ENCODE results near the gene CASP12.
"Not testable (repeated sequence)": the region's sequence is repeated elsewhere in the genome, so short reads cannot be mapped to it uniquely, and the experiment has no call there.

The CASP12 gene

DNA sequence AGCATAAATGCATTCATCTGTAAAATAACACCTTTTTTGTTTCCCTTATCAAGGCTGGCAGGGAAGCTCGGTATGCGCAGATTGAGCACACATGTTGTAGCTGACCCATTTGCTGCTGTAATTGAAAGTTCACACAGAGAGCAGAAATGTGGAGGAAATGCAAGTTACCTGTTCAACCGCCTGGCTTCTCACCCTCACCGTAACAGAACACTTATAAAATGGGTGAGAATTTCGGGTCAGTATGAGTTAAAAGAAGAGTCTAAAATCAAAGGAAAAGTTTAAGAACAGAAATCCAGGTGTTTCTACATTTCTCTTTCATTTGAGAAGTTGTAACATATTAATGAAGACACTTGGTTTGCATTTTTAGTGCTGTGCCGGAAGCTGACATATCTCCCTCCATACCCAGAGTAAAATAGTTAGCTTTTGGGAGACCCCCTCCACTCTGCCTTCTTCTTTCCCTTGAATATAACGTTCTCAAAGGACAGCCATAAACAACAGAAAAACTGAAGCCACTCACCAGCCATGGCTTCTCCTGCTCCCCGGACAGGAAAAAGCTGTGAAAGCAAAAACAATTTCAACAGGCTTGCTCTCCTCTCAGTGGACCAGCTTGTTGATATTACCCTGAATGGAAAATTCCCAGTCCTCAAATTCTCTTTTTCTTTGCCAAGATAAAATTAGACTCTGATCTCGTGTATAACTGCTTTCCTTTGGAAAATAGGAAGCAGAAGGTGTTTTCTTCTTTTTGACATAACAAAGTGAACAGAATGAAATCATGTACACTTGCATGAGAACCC, at the start of gene CASP12:
TSS of gene CASP12 (minus strand) at position 570 of the 794 bp plus-strand sequence.
- no peaks in the 10 kb centered on the region for H3K9me3 ChIP-seq (ENCODE audit: control insufficient read depth, insufficient read depth, low read depth, low read length)
- H3K36me3 ChIP-seq (ENCODE audit: control insufficient read depth, insufficient read depth, low read length), result no peaks in the 10 kb centered on the region
- no peaks in the 10 kb centered on the region for H3K27me3 ChIP-seq (ENCODE audit: control insufficient read depth, insufficient read depth, low read length)
- H3K9ac ChIP-seq (ENCODE audit: low read length), result no peak within 1 kb of the TSS
- no peak within 1 kb of the TSS for H3K4me3 ChIP-seq (ENCODE audit: low read depth, low read length)
- no peak within 1 kb of the TSS for H3K27ac ChIP-seq (ENCODE audit: low read depth, low read length)
- H3K4me1 ChIP-seq (ENCODE audit: control insufficient read depth, insufficient read depth, low read length), result peaks cover 16% of the 10 kb centered on the region; the same call in 1 of the 2 replicates

GRCh38 chr11:104946907-104947306, 48.6 kb upstream of the CASP12 start:
- Histone ChIP-seq H3K9me3 (ENCODE audit: control insufficient read depth, insufficient read depth, low read depth, low read length) (no peaks in the 10 kb centered on the region), H3K9ac (ENCODE audit: low read length) (no peak overlapping the region), H3K4me3 (ENCODE audit: low read depth, low read length) (no peak overlapping the region), H3K36me3 (ENCODE audit: control insufficient read depth, insufficient read depth, low read length) (no peaks in the 10 kb centered on the region), H3K27me3 (ENCODE audit: control insufficient read depth, insufficient read depth, low read length) (no peaks in the 10 kb centered on the region), H3K4me1 (ENCODE audit: control insufficient read depth, insufficient read depth, low read length) (no peaks in the 10 kb centered on the region), H3K27ac (ENCODE audit: low read depth, low read length) (no peak overlapping the region)

DNA sequence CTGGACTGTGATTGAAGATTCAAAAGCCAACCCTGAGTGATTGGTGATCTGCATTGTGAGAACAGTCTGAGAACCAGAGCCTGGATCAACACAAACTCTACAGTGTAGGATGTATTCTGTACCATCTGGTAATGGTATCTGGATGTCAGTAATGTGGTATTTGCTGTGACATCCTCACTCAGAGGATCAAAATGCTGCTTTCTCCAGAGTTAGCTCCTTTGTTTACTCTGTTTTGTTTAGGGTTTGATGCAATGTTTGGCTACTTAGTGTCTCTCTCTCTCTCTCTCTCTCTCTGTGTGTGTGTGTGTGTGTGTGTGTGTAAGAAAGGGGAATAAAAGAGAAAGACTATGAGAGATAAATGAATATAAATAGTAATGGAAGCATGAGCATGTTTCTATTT, 45.8 kb upstream of the CASP12 start:
- H3K27me3 ChIP-seq (ENCODE audit: control insufficient read depth, insufficient read depth, low read length), result no peaks in the 10 kb centered on the region
- no peaks in the 10 kb centered on the region for H3K36me3 ChIP-seq (ENCODE audit: control insufficient read depth, insufficient read depth, low read length)
- no peak overlapping the region for H3K9ac ChIP-seq (ENCODE audit: low read length)
- H3K9me3 ChIP-seq (ENCODE audit: control insufficient read depth, insufficient read depth, low read depth, low read length), result no peaks in the 10 kb centered on the region
- H3K4me1 ChIP-seq (ENCODE audit: control insufficient read depth, insufficient read depth, low read length), result no peaks in the 10 kb centered on the region
- no peak overlapping the region for H3K27ac ChIP-seq (ENCODE audit: low read depth, low read length)
- H3K4me3 ChIP-seq (ENCODE audit: low read depth, low read length), result no peak overlapping the region

DNA sequence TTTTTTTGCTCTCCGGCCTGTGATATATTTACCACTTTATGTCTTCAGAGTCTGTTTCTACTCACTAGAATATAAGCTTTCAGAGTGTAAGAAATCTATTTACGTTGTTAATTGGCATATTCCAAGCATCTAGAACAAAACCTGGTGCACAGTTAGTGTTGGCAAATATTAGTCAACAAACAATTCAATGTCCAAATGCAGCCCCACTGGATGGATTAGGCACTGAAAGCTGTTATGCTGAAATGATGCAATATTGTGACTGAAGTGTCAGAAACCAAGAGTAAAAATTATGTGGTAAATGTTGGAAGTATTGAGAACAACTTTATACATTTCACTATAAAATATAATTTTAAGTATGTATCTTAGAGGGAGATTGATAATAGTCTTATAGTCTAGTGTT, 45.3 kb upstream of the CASP12 start:
- Histone ChIP-seq H3K27ac (ENCODE audit: low read depth, low read length) (no peak overlapping the region), H3K4me3 (ENCODE audit: low read depth, low read length) (no peak overlapping the region), H3K9me3 (ENCODE audit: control insufficient read depth, insufficient read depth, low read depth, low read length) (no peaks in the 10 kb centered on the region), H3K27me3 (ENCODE audit: control insufficient read depth, insufficient read depth, low read length) (no peaks in the 10 kb centered on the region), H3K4me1 (ENCODE audit: control insufficient read depth, insufficient read depth, low read length) (no peaks in the 10 kb centered on the region), H3K9ac (ENCODE audit: low read length) (no peak overlapping the region), H3K36me3 (ENCODE audit: control insufficient read depth, insufficient read depth, low read length) (no peaks in the 10 kb centered on the region)

DNA sequence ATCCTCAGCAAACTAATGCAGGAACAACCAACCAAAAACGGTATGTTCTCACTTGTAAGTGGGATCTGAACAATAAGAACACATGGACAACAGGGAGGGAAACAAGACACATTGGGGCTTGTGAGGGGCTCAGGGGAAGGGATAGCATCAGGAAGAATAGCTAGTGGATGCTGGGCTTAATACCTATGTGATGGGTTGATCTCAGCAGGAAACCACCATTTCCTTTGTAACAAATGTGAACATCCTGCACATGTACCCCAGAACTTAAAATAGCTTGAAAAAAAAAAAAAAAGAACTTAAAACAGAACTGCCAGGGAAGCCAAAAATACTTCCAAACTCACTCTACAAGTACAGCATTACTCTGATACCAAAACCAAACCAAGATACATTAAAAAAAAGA, 36.3 kb upstream of the CASP12 start:
- no peaks in the 10 kb centered on the region for H3K9me3 ChIP-seq (ENCODE audit: control insufficient read depth, insufficient read depth, low read depth, low read length)
- no peaks in the 10 kb centered on the region for H3K27me3 ChIP-seq (ENCODE audit: control insufficient read depth, insufficient read depth, low read length)
- no peaks in the 10 kb centered on the region for H3K4me1 ChIP-seq (ENCODE audit: control insufficient read depth, insufficient read depth, low read length)
- H3K4me3 ChIP-seq (ENCODE audit: low read depth, low read length), result no peak overlapping the region
- H3K36me3 ChIP-seq (ENCODE audit: control insufficient read depth, insufficient read depth, low read length), result no peaks in the 10 kb centered on the region
- H3K27ac ChIP-seq (ENCODE audit: low read depth, low read length), result no peak overlapping the region
- H3K9ac ChIP-seq (ENCODE audit: low read length), result no peak overlapping the region

DNA sequence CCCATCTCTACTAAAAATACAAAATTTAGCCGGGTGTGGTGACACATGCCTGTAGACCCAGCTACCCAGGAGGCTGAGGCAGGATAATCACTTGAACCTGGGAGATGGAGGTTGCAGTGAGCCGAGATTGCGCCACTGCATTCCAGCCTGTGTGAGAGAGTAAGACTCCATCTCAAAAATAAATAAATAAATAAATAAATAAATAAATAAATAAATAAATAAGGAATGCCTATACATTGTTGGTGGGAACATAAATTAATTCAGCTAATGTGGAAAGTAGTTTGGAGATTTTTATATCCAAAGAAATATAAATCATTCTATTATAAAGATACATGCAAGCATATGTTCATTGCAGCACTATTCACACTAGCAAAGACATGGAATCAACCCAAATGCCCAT, 35.8 kb upstream of the CASP12 start:
- not testable (repeated sequence) for H3K4me1 ChIP-seq (ENCODE audit: control insufficient read depth, insufficient read depth, low read length); H3K9ac ChIP-seq (ENCODE audit: low read length); H3K9me3 ChIP-seq (ENCODE audit: control insufficient read depth, insufficient read depth, low read depth, low read length); H3K27me3 ChIP-seq (ENCODE audit: control insufficient read depth, insufficient read depth, low read length); H3K27ac ChIP-seq (ENCODE audit: low read depth, low read length); H3K4me3 ChIP-seq (ENCODE audit: low read depth, low read length); H3K36me3 ChIP-seq (ENCODE audit: control insufficient read depth, insufficient read depth, low read length)

DNA sequence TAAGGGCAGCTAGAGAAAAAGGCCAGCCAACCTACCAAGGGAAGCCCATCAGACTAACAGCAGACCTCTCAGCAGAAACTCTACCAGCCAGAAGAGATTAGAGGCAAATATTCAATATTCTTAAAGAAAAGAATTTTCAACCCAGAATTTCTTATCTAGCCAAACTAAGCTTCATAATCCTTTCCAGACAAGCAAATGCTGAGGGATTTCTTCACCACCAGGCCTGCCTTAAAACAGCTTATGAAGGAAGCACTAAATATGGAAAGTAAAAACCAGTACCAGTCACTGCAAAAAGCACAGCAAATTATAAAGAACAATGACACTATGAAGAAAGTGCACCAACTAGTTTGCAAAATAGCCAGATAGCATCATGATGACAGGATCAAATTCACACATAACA, 30.6 kb upstream of the CASP12 start:
- Histone ChIP-seq H3K27me3 (ENCODE audit: control insufficient read depth, insufficient read depth, low read length) (no peaks in the 10 kb centered on the region), H3K4me1 (ENCODE audit: control insufficient read depth, insufficient read depth, low read length) (peaks cover 5% of the 10 kb centered on the region; the same call in 1 of the 2 replicates), H3K27ac (ENCODE audit: low read depth, low read length) (no peak overlapping the region), H3K9ac (ENCODE audit: low read length) (no peak overlapping the region), H3K4me3 (ENCODE audit: low read depth, low read length) (no peak overlapping the region), H3K9me3 (ENCODE audit: control insufficient read depth, insufficient read depth, low read depth, low read length) (peaks cover 16% of the 10 kb centered on the region), H3K36me3 (ENCODE audit: control insufficient read depth, insufficient read depth, low read length) (no peaks in the 10 kb centered on the region)

DNA sequence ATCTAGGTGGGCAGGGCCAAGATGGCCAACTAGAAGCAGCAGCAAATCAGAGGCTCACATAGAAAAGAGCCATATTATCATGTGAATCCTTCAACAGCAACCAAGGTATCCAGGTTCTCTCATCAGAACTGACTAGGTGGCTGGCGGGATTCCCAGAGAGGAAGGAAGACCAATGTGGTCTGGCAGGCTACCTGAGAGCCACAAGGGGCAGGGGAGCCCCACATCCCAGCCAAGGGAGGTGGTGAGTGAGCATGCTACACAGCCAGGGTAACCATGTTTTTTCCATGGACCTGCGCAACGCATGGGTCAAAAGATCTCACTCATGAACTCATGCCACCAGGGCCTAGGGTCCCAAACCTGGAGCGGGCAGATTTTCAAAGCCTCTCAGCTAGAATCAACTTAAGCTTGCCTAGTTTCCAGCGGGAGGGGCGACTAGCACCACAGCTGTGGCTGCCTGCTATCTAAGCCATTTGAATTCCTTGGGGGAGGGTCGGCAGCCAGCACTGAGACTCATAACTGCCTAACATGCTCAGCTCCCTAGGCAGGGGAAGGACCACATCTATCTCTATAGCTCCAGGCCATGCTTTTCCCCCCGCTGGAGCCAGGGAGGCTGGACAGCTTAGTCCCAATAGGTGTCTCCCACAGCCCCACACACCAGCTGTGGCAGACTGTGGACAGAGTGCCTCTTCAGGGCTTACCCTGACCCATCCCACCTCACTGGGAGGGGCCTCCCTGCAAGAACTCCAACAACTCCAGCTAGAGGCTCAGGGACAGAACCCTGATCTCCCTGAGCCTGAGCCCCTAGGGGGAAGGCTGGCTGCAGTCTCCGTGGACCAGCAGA, 28.7 kb upstream of the CASP12 start:
- Histone ChIP-seq H3K27me3 (ENCODE audit: control insufficient read depth, insufficient read depth, low read length) (no peaks in the 10 kb centered on the region), H3K4me1 (ENCODE audit: control insufficient read depth, insufficient read depth, low read length) (peaks cover 5% of the 10 kb centered on the region; the same call in 1 of the 2 replicates), H3K27ac (ENCODE audit: low read depth, low read length) (no peak overlapping the region), H3K9me3 (ENCODE audit: control insufficient read depth, insufficient read depth, low read depth, low read length) (peaks cover 16% of the 10 kb centered on the region), H3K9ac (ENCODE audit: low read length) (no peak overlapping the region), H3K36me3 (ENCODE audit: control insufficient read depth, insufficient read depth, low read length) (no peaks in the 10 kb centered on the region), H3K4me3 (ENCODE audit: low read depth, low read length) (no peak overlapping the region)

GRCh38 chr11:104925850-104926249, 27.6 kb upstream of the CASP12 start:
- H3K4me1 ChIP-seq (ENCODE audit: control insufficient read depth, insufficient read depth, low read length), result peaks cover 5% of the 10 kb centered on the region; the same call in 1 of the 2 replicates
- no peaks in the 10 kb centered on the region for H3K27me3 ChIP-seq (ENCODE audit: control insufficient read depth, insufficient read depth, low read length)
- H3K27ac ChIP-seq (ENCODE audit: low read depth, low read length), result no peak overlapping the region
- H3K9ac ChIP-seq (ENCODE audit: low read length), result no peak overlapping the region
- H3K36me3 ChIP-seq (ENCODE audit: control insufficient read depth, insufficient read depth, low read length), result no peaks in the 10 kb centered on the region
- H3K4me3 ChIP-seq (ENCODE audit: low read depth, low read length), result no peak overlapping the region
- peaks cover 16% of the 10 kb centered on the region for H3K9me3 ChIP-seq (ENCODE audit: control insufficient read depth, insufficient read depth, low read depth, low read length)

DNA sequence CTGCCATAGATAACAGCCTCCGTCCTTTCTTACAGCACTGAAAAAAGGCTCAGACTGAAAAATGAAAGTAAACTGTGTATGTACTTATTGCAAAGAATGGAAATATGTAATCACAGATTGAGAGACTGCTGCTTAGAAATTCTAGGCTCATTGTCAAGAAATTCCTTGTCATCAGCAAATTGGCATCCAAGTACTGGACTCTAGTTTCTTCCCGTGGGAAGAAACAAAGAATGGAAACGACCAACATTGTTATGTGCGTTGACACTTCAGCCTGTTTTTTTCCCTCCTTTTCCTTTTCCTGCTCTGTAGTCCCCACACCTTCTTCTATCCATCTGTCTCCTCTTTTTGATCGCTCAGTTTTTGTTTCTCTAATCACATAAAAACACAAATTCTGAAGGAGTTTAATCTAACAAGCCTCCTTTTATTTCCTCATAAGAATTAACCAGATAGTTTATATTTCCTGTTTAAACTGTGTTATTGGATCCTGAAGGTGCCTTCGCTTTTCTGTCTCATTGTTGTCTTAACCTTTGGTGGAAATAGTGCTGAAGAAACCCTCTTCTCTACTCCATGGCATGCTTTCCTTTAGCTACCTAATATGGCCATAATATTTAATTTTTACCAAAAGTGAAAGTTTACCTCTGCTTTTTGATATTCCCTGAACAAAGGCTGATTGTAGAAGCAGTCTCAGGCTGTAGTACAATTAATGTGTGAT, 20.0 kb upstream of the CASP12 start:
- Histone ChIP-seq H3K9me3 (ENCODE audit: control insufficient read depth, insufficient read depth, low read depth, low read length) (no peaks in the 10 kb centered on the region), H3K4me3 (ENCODE audit: low read depth, low read length) (no peak overlapping the region), H3K36me3 (ENCODE audit: control insufficient read depth, insufficient read depth, low read length) (no peaks in the 10 kb centered on the region), H3K27ac (ENCODE audit: low read depth, low read length) (no peak overlapping the region), H3K27me3 (ENCODE audit: control insufficient read depth, insufficient read depth, low read length) (no peaks in the 10 kb centered on the region), H3K4me1 (ENCODE audit: control insufficient read depth, insufficient read depth, low read length) (no peaks in the 10 kb centered on the region), H3K9ac (ENCODE audit: low read length) (no peak overlapping the region)

All from HUES6 (cell line).